Middle frontal gyrus (tissue), 1 donor: ENCODE data around the gene CHAD.

ENCODE experiments used
- DNase-seq: peaks from one replicate; pipeline ENCODE4 v3.0.0-alpha.2; 2015; ENCODE audit warnings: low spot score; ENCODE audit errors: extremely low spot score

CHAD gene

GRCh38 chr17:50468304-50469207 lies at the start of gene CHAD:
CHAD (minus strand) TSS chr17:50468880; CDS start chr17:50468813, 67 bp downstream.
- DNase-seq = no peak

- DNase-seq = no peak
Measured at GRCh38 chr17:50517504-50518383, 49.1 kb upstream of the CHAD start.

GRCh38 chr17:50517011-50517410 lies 48.3 kb upstream of the CHAD start:
- no peak for DNase-seq

DNA sequence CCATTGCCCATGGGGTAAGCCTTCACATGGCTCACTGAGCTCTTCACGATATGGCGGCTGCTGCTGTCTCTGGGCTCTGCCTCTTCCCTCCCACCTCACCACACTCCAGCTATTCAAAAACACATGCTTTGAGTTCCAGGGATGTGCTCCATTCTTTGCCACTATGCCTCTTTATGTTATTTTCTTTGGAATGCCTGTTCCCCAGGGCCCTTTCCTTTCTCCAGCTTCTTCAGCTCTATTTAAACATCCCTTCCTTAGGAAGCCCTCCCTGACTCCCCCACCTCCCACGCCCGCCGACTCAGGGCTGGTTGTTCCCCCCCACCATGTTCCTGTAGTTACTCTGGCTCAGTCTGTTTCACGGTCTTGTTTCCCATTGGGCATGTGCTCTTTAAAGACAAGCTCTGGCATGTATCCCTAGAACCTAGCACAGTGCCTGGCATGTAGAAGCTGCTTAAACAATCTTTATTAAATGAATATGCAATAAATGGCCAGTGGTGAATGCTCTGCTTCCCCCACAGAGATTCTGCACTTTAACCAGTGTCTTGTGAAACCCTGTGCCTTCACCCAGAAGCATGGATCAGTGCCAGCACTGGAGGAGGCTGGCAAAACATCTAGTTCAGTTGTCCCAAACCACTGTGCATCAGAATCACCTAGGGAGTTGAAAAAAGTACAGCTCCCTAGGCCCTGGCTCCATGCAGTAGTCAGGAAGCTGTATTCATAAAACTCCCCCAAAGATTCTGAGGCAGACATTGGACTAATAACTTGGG lies 46.4 kb upstream of the CHAD start:
- no peak for DNase-seq

- DNase-seq = no peak
Measured at GRCh38 chr17:50514388-50514787, 45.7 kb upstream of the CHAD start.

DNA sequence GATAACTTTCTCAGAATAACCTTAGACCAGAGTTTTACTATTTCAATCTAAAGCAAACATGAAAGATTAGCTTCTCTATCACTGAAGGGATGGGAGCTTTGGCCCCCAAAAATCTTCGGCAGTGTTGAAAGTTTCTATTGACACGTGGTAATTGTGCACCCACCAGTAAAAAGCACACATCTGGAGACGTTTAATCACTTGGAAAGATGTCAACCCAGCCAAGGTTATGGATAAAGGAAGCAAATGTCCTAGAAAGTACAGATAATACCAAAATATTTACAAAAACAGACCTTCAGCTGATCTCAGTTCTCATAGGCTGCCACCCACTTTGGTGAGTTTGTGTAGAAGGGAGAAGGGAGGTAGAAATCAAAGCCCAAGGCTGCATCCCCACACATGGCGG lies 44.8 kb upstream of the CHAD start:
- no peak for DNase-seq

DNA sequence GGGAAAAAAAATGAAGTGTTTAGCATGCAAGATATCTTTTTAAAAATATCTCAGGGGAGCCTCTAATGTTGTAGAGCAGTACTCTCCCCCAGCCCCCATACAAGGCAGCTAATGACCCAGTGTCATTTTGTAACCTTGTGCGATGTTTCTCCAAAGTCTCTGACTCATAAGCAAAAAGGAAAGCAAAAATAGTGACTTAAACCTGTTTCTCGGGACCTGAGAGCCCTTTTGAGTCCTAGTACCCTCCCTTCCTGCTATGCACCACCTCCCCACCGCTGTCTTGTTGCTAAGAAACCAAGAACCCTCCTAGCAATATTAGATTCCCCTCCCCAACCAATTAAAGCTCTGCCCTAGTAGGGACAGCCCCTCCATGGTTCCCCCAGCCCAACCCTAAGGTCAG lies 42.4 kb upstream of the CHAD start:
- DNase-seq = no peak

- DNase-seq = no peak
Measured at GRCh38 chr17:50508573-50509460, 40.1 kb upstream of the CHAD start.

DNA sequence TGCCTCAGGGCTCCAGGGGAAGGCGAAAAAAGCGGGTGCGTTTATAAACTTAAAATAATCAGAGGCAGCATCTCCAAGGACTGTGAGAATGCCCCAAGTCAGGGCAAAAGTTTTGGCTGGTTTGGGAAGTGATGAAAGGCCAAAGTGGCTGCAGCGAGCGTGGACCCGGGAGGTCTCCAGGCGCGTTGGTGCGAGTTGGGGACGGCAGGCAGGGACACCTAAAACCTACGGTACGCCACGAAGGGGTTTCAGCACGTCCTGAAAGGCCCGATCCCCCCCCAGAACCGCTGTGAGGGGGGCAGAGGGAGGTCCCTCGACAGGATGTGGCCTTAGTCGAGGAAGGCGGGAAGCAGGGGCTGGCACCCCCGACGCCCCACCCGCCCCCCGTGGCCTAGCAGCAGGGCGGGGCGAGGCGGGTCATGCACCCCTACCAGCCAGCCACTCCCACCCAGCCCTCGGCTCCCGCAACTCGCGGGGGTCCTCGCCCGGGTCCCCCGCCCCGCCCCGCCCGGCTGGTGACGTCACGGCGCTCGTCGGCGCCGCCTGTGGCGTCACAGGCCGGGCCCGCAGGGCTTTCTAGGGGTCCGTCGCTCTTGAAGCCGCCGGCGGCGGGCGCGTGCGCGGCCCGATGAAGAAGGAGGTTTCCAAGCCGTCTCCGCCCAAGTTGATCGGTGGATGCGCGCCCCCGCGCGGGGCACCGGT lies 39.3 kb upstream of the CHAD start, which contains the start of gene MYCBPAP:
Gene MYCBPAP, plus strand, starts transcription at position 569 of the 702 bp plus-strand sequence. CDS start 236 bp downstream, outside the sequence.
- peak; percentile 59 for DNase-seq

- DNase-seq = no peak
Measured at GRCh38 chr17:50506298-50506697, 37.6 kb upstream of the CHAD start.

DNA sequence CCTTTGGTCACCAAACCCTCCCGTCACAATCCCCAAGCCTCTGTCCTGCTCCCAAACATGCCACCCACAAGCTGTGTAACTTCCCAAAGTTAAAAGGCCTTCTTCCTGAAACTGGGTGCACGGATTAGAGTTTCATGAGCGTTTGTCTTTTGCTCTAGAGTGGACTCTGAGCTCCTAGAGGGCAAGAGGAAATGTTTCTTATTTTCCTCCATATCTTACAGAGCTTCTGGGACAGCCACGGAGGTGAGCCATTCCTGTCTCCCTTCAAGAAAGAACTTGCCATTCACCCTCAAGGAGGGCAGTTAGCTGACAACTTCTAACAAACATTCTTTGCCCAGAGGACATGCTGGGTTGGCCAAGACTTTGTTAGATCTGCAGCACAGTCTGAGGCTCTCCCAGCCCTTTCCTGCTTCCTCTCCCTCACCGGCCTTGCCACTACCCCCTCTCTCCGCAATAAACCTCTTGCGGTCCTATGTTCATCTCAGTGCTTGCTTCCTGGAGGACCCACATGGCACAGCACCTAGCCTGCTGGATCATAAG lies 37.0 kb upstream of the CHAD start:
- no peak for DNase-seq

DNA sequence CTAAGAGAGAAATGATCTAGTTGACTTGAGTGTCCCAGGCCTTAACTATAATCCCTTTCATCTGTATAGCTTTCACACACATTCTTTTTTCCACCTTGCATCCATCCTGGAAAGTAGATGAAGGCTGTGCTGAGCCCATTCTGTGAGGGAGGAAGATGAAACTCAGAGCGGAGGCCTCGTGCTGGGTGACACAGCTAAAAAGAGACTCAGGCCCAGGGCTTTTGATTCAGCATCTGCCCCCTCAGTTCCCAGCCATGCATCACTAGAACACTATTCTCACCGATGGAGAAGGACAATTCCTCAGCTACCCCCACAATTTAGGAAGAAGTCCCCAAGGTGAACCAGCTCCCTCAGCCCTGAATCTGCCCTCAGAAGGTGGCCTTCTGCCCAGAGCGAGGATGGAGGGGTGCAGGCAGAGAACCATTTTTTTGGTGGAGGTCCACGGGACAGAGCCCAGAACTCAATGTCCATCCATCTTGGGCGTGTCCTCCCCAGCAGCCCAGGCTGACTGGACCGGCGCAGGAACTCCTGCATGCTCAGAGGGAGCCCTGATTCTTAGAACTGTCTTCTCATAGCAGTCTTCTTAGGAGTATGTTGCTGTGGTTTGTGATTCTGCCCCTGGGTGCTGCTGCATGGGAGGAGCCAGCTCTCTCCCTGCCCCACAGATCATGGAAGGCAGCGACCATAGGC lies 33.8 kb upstream of the CHAD start:
- no peak for DNase-seq

DNA sequence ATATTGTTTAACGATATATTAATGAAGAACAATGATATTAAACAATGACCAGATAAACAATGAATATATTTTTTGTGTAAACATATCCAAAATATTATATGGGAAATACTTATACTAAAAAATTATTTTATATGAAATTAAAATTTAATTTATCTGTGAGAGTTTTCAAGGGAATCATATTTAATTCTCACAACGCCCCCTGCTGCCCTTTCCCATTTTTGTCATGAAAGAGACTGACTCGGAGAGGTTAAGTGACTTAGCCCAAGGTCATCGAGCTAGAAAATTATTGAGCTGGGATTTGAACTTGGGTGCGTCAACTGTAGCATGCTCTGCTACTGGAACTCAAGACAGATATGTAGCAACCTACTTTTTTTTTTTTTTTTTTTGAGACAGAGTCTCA lies 32.4 kb upstream of the CHAD start:
- DNase-seq = no peak

- no peak for DNase-seq
Measured at GRCh38 chr17:50499721-50500120, 31.0 kb upstream of the CHAD start.

- no peak for DNase-seq
Measured at GRCh38 chr17:50499270-50499669, 30.6 kb upstream of the CHAD start.

- DNase-seq = no peak
Measured at GRCh38 chr17:50498021-50498874, 29.6 kb upstream of the CHAD start.

DNA sequence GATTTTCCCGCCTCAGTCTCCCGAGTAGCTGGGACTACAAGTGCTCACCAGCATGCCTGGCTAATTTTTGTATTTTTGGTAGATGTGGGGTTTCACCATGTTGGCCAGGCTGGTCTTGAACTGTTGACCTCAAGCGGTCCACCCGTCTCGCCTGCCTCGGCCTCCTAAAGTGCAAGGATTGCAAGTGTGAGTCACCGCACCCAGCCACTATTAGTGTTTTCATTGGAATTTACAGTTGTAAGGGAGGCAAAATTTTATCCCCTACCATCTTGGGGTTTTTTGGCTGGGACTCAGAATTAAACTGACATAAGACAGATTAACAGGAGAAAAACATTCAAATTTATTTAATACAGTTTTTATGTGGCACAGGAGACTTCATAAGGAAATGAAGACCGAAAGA lies 27.2 kb upstream of the CHAD start:
- DNase-seq = no peak
